Astrocyte of the hippocampus (primary cell): Measurements from ENCODE around the gene KCNS1.
"Not testable (repeated sequence)": the region's sequence is repeated elsewhere in the genome, so short reads cannot be mapped to it uniquely, and the experiment has no call there.

ENCODE experiments used
- DNase-seq: peaks from one replicate; pipeline ENCODE4 v3.0.0; 2011; ENCODE audit warnings: low read depth, low spot score

Gene KCNS1

GRCh38 chr20:45100563-45101245 is at the start of gene KCNS1:
TSS of gene KCNS1 (minus strand) at chr20:45101127. CDS start at chr20:45099236, 1,891 bp downstream.
- peak; percentile 53 for DNase-seq

DNA sequence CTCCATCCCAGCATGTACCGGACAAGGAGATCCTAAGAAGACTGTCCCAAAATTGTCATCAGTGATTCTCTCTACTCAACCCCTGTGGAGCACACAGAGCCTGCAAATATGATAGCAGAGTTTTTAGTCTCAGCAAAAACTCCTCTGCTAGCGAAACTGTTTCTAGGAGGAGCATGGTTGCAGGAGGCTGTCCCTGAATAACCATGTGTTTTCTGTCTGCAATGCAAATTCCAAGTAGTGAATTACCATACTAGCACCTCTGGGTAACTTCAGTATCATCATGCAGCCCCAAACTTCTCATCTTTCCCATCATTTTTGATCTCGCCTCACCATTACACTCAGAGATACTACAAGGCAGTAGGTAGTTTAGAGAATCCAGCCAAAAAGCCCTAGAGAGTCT is 48.1 kb upstream of the KCNS1 start:
- DNase-seq: no peak

GRCh38 chr20:45140836-45141235 is 39.9 kb upstream of the KCNS1 start:
- no peak for DNase-seq

DNA sequence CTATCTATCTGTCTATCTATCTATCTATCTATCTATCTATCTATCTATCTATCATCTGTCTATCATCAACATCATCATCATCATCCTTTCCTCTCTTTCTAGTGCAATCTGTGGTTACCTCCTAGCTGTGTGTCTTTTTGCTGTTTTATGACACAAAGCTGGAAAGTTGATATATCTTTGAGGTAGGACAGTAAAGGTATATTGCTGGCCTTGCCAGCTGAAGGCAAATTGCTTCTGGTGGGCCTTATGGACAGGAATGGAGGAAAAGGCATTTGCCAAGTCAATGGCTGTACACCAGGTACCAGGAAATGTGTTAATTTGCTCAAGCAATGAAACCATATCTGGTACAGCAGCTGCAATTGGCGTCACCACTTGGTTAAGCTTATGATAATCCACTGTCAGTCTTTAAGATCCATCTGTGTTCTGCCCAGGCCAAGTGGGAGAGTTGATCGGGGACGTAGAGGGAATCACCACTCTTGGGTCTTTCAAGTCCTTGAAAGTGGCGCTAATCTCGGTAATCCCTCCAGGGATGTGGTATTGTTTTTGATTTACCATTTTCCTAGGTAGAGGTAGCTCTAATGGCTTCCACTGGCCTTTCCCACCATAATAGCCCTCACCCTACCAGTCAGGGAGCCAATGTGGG is 38.9 kb upstream of the KCNS1 start:
- not testable (repeated sequence) for DNase-seq

DNA sequence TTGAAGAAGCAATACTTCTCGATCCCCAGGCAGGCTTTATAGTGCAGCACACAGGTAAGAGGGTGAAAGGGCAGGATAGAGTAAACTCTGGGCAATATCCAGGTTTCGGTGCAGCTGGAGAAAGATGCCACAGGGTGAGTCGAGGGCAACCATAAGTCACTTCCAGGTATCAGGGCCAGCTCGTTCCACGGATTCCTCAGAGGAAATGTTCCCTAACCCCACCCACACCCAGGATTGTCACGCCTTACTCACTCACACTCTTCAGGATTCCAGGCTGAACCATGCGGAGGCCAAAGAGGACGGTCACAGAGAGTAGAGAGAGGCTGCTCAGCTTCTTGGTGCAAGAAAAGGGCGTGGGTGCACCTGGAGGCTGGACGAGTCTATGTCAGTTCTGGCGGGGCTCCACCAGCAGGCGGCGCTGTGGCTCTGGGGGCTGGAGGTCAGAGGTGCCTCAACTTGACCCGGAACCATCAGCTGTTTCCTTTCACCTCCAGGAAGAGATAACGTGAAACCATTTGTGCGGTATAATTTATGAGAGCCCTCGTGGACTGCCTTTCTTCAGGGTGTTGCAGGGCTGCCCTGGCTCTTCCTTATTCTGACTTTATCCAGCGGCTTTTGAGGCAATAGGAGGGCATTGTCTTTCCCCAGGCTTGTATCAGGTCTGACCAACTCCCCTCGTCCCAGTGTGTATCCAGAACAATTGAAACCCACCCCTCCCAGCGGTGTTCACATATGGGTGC is 37.8 kb upstream of the KCNS1 start:
- DNase-seq: no peak

DNA sequence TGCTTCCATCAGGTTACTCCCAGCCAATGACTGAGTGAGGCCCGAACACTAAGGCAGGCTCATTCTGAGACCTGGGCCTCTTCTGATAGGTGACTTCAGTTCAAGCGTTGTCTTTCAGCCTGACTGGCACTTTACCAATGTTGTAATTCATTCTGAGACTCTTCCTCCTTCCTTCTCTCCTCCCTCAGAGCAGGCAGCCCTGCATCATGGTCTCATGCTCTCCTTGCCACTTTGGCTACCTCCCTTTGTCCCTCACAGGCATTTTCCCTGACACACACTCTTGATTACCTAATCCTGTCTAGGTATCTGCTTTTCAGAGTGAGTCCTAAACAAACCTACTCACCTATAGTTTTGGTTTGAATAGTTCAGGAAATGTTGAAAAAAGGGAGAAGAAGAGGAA is 36.0 kb upstream of the KCNS1 start:
- no peak for DNase-seq

DNA sequence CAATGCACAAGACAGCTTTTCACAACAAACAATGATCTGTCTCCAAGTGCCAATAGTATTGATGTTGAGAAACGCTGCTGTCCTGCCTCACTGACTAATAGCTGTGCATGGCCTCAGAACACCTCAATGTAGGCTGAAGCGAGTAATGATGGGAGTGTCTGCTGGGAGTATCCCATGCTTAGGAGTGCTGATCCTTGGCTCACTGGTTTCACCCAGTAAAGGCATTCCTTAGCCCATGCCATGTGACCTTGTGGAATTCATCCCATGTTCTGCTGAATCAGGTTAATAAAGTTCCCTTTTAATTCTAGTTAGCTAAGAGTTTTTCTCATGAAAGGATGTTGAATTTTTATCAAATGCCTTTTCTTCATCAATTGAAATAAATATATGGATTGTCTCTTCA is 27.2 kb upstream of the KCNS1 start:
- DNase-seq: no peak

DNA sequence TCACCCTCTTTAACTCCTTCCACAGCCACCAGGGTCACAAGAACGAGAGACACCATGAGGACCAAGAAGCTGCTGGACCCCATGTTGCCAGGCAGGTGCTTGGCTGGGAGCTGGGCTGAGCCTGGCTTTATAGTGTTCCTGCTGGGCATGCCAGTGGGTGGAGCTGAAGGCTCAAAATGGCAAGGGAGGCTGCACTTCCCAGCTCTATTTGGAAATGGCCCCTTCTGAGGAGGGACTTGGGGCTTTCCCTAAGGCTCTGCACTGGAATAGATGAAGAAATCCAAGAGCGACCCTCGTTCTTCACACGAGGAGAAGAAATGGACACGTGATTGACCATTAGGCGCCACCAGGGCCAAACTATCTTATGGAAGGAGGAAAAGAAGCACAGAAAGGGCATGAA is 23.4 kb upstream of the KCNS1 start, which contains the start of gene WFDC12:
WFDC12 (minus strand) TSS at position 101 of the 400 bp plus-strand sequence; CDS start at position 83, 18 bp downstream.
- no peak for DNase-seq

GRCh38 chr20:45121388-45121787 is 20.5 kb upstream of the KCNS1 start:
- no peak for DNase-seq

GRCh38 chr20:45119556-45120266 is 18.8 kb upstream of the KCNS1 start:
- DNase-seq: no peak

DNA sequence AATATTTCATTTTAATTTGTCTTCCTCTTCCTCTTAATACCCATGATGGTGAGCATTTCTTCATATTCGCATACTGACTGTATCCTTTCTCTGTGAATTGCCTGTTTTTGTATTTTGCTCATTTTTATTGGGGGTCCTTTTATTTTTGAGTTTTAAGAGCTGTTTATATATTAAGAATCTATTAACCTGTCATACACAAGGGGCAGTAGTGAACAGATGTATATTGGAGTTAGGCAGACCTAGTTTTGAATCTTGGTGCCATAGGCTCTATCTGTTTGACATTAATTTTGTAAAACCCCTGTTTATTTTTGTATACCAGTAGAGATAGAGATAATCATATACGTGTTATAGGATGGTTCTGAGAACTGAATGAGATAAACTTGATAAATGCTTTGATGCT is 17.1 kb upstream of the KCNS1 start:
- DNase-seq: no peak

GRCh38 chr20:45117581-45117980 is 16.7 kb upstream of the KCNS1 start:
- no peak for DNase-seq

- DNase-seq: no peak
These were observed 14.9 kb upstream of the KCNS1 start for GRCh38 chr20:45115829-45116228.

DNA sequence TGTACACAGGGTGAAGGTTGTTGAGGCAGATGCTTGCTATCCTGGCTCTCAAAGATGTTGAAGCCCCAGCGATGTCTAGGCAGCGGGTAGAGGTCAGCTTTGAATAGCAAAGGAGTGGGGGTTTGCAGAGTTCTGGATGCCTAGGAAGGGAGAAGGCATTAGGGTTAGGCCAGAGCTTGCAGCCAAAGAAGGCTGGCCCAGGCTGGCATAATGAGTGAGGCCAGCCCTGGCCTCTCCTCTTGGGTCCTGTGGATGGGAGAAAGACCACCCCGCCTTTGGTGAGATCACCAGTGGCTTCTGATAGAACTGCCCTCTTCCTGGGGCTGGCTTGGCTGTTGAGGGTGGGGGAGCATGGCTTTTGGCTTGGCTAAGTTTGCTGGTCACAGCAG is 14.5 kb upstream of the KCNS1 start:
- DNase-seq: no peak

DNA sequence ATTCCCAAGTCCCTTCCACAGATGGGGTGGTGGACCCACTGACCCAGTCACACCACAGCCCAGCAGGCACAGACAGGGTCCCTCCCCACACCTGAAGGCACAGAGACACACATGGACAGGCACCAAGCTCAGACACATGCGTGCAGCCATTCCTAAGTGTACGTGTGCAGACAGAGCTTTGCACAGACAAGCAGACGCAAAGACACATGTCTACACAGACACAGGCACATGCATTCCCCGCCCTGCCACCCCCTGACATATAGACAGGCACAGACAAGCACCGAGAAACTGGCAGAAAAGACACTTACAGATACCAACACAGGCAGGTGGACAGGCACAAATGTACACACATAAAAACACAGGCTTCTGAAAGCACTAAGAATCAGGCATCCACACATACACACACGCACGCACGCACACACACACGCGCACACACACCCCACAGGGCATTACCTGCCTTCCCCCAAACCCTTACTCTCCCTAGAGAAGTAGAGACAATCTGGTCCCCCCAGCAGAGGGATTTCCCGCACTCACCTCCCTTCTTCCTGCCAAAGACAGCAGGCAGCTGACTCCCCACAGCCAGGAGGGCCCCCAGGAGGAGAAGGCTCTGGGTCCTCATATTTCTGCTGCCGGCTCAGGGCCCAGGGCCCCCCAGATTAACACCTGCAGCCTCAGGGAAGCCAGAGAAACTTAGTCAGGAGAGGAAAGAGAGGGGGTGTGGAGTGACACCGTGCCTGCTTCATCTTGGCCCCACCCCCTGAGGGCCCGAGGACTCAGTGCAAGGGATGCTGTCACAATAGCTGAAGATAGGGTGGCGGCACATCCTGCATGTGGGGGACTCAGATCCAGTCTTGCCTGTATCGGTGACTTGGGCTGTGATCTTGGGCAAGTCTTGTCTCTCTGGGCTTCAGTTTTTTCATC is 13.8 kb upstream of the KCNS1 start, which contains the start of gene WFDC5:
WFDC5 (minus strand) TSS at position 710 of the 921 bp plus-strand sequence; CDS start at position 619, 91 bp downstream.
- no peak for DNase-seq

DNA sequence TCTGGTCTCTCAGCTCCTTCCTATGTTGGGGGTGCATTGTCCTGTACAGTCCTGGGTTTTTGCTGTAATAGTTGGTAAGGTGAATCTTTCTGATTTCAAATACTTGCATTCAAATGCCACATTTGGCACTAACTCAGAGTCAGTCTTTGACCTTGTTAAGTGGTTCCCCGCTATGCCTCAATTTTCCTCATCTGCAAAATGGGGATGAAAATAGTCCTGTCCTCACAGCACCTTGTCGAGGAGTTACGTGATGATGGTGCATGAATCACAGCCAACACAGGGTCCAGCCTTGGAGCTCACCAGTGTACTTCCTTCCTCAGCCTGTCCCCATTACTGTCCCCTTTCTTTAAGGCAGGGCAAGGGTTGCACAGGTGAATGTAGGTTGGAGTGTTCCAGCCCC is 12.9 kb upstream of the KCNS1 start:
- DNase-seq: no peak

DNA sequence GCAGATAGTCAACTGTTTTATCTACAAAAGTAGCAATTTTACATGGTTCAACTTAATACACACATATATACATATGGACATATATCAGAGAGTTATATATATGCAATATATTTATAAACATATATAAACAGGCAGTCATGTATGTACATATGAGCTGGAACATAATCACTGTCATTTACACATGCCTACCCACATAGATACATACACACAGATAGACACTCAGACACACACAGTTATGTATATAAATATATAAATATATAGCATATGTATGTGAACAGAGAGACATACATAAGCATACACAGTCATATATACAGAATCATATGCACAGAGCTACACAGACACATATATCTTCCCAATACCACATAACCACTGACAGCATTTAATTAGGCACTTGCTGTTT is 11.8 kb upstream of the KCNS1 start:
- DNase-seq: no peak

DNA sequence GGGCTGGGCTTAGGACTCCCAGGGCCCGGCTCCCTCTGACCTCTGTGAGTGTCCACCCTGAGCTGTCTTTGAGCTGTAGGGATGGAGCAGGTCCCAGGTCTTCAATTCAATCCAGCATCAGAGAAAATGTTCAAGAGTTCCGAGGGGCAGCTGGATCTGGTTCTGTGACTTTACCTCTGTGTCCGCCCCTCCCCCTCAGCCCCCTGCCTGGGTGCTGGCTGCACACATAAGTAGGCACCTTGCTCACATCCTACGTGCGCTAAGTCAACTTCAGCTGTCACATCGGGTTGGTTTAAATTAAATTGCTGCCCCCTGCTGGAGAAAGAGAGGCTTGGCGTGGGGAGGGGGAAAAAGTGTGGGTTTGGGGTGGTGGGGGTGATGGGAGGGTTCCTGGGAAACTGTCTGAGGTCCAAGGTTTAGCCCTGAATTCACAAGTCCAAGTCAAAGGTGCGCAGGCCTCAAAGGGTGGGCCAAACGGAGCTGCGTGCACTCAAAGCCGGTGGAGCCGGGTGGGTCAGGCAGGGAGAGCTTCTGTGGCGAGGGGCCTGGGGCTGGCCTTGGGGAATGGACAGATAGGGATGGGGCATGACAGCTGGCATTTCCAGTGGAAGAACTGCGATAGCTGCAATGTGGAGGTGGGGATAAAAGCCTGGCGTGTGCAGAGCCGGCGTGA is 11.0 kb upstream of the KCNS1 start:
- DNase-seq: no peak

GRCh38 chr20:45111285-45111684 is 10.4 kb upstream of the KCNS1 start:
- DNase-seq: no peak

GRCh38 chr20:45110301-45110700 is 9.4 kb upstream of the KCNS1 start:
- DNase-seq: no peak
